ENCODE measurements around the gene EXOSC9.
"Not testable (repeated sequence)": the region's sequence is repeated elsewhere in the genome, so short reads cannot be mapped to it uniquely, and the experiment has no call there.

EXOSC9 gene

GRCh38 chr4:121800961-121801714, at the start of gene EXOSC9:
TSS of gene EXOSC9 (plus strand) at chr4:121801323. CDS start at chr4:121801425, 102 bp downstream.
- Histone ChIP-seq H3F3A (ENCODE audit: low read depth) (no peaks in the 10 kb centered on the region), H3K27me3 (ENCODE audit: insufficient read depth, low read length, poor library complexity, severe bottlenecking) (peaks cover 6% of the 10 kb centered on the region), H3K4me3 (ENCODE audit: low read length, poor library complexity, severe bottlenecking) (peak within 1 kb of the TSS; percentile 95), H3K9me3 (ENCODE audit: insufficient read depth, low read depth, low read length) (no peaks in the 10 kb centered on the region), H3K79me2 (ENCODE audit: insufficient read depth, low read length) (peaks cover 43% of the 10 kb centered on the region), H3K4me1 (ENCODE audit: insufficient read depth, low read length, poor library complexity, severe bottlenecking) (peaks cover 33% of the 10 kb centered on the region), H3K4me2 (ENCODE audit: low read depth, low read length, poor library complexity, severe bottlenecking) (peak within 1 kb of the TSS; percentile 97), H2AFZ (ENCODE audit: low read length) (peak within 1 kb of the TSS; percentile 98), H3K9me2 (replicated peaks; ENCODE audit: low read depth, low read length) (no peaks in the 10 kb centered on the region), H3K36me3 (ENCODE audit: insufficient read depth, low read length) (peaks cover 9% of the 10 kb centered on the region; the same call in 1 of the 2 replicates), H3K9ac (ENCODE audit: low read depth, low read length, poor library complexity, severe bottlenecking) (peak within 1 kb of the TSS; percentile 95), H4K20me1 (ENCODE audit: insufficient read depth, low read length, poor library complexity, severe bottlenecking) (peaks cover 21% of the 10 kb centered on the region)
- TF ChIP-seq EZH2phosphoT487 (IDR thresholded peaks at IDR 0.05; ENCODE audit: borderline replicate concordance) (no peak), CTCF (conservative IDR thresholded peaks at IDR 0.05; ENCODE audit: low read length) (no peak)

GRCh38 chr4:121752142-121752541, 49.0 kb upstream of the EXOSC9 start:
- not testable (repeated sequence) for H3K79me2 ChIP-seq (ENCODE audit: insufficient read depth, low read length); H3K9me2 ChIP-seq (replicated peaks; ENCODE audit: low read depth, low read length); H4K20me1 ChIP-seq (ENCODE audit: insufficient read depth, low read length, poor library complexity, severe bottlenecking); H3F3A ChIP-seq (ENCODE audit: low read depth); H3K9ac ChIP-seq (ENCODE audit: low read depth, low read length, poor library complexity, severe bottlenecking); H3K27me3 ChIP-seq (ENCODE audit: insufficient read depth, low read length, poor library complexity, severe bottlenecking); H3K4me2 ChIP-seq (ENCODE audit: low read depth, low read length, poor library complexity, severe bottlenecking); H3K4me1 ChIP-seq (ENCODE audit: insufficient read depth, low read length, poor library complexity, severe bottlenecking); H2AFZ ChIP-seq (ENCODE audit: low read length); H3K9me3 ChIP-seq (ENCODE audit: insufficient read depth, low read depth, low read length); H3K4me3 ChIP-seq (ENCODE audit: low read length, poor library complexity, severe bottlenecking); H3K36me3 ChIP-seq (ENCODE audit: insufficient read depth, low read length)

- Histone ChIP-seq H4K20me1 (ENCODE audit: insufficient read depth, low read length, poor library complexity, severe bottlenecking) (no peaks in the 10 kb centered on the region), H3K36me3 (ENCODE audit: insufficient read depth, low read length) (no peaks in the 10 kb centered on the region), H3K4me3 (ENCODE audit: low read length, poor library complexity, severe bottlenecking) (no peak overlapping the region), H3K9ac (ENCODE audit: low read depth, low read length, poor library complexity, severe bottlenecking) (no peak overlapping the region), H2AFZ (ENCODE audit: low read length) (no peak overlapping the region), H3K9me3 (ENCODE audit: insufficient read depth, low read depth, low read length) (no peaks in the 10 kb centered on the region), H3F3A (ENCODE audit: low read depth) (no peaks in the 10 kb centered on the region), H3K4me1 (ENCODE audit: insufficient read depth, low read length, poor library complexity, severe bottlenecking) (no peaks in the 10 kb centered on the region), H3K4me2 (ENCODE audit: low read depth, low read length, poor library complexity, severe bottlenecking) (no peak overlapping the region), H3K9me2 (replicated peaks; ENCODE audit: low read depth, low read length) (no peaks in the 10 kb centered on the region), H3K79me2 (ENCODE audit: insufficient read depth, low read length) (no peaks in the 10 kb centered on the region), H3K27me3 (ENCODE audit: insufficient read depth, low read length, poor library complexity, severe bottlenecking) (no peaks in the 10 kb centered on the region)
- TF ChIP-seq EZH2phosphoT487 (IDR thresholded peaks at IDR 0.05; ENCODE audit: borderline replicate concordance) (no peak), CTCF (conservative IDR thresholded peaks at IDR 0.05; ENCODE audit: low read length) (no peak)
Observed at GRCh38 chr4:121758925-121759568, 42.1 kb upstream of the EXOSC9 start.
